HEK293 (cell line): Measurements from ENCODE around the gene FRMD5.
"Not testable (repeated sequence)": the region's sequence is repeated elsewhere in the genome, so short reads cannot be mapped to it uniquely, and the experiment has no call there.

ENCODE experiments used
- CTCF ChIA-PET: fragments of 350-600 bp; formaldehyde crosslinking; extraction: SDS; loops from one replicate; lab custom pipeline; 2021; ENCODE audit warnings: antibody characterized with exemption; lab: Yijun Ruan, JAX
- POLR2A ChIA-PET: fragments of 300-600 bp; formaldehyde crosslinking; extraction: SDS; loops from one replicate; lab custom pipeline; 2020; ENCODE audit warnings: antibody characterized with exemption, inconsistent platforms; lab: Yijun Ruan, JAX
- H3K27ac ChIP-seq: fragments of 200-500 bp; sonication (Bioruptor generic); 2 replicates; pipeline ENCODE4 v1.5.1; 2014; ENCODE audit warnings: low read depth, low read length, control low read depth, inconsistent platforms; ENCODE audit errors: extremely low read depth
- H3K36me3 ChIP-seq, 2 experiments: fragments of 200-500 bp in 1 of 2; sonication (Bioruptor generic) in 1 of 2; 1 replicate in 1 of 2; 2 replicates in 1 of 2; pipeline ENCODE4 v1.5.1; 2014 to 2017; ENCODE audit warnings: inconsistent platforms in 2 of 2, low read length in 2 of 2; ENCODE audit not compliant: control insufficient read depth in 2 of 2, insufficient read depth in 1 of 2
- H3K4me1 ChIP-seq: fragments of 200-500 bp; sonication (Bioruptor generic); 2 replicates; pipeline ENCODE4 v1.5.1; 2014; ENCODE audit warnings: mild to moderate bottlenecking, low read length, inconsistent platforms; ENCODE audit not compliant: control insufficient read depth, insufficient read depth
- H3K4me3 ChIP-seq: 2 replicates; pipeline ENCODE4 v1.5.1; 2011; ENCODE audit warnings: low read depth, mild to moderate bottlenecking, control low read depth, low read length, moderate library complexity
- H3K9me3 ChIP-seq: fragments of 200-500 bp; sonication (Bioruptor generic); 2 replicates; pipeline ENCODE4 v1.5.1; 2014; ENCODE audit warnings: low read depth, low read length, inconsistent platforms; ENCODE audit not compliant: control insufficient read depth, insufficient read depth
- HOXC10 ChIP-seq: sonication (generic); formaldehyde crosslinking; IDR thresholded peaks from 2 replicates; pipeline ENCODE4 v1.8.1; 2023; ENCODE audit warnings: mild to moderate bottlenecking, missing genetic modification reagents
- INSM2 ChIP-seq: fragments of 450-650 bp; formaldehyde crosslinking; IDR thresholded peaks from 2 replicates; pipeline ENCODE4 v1.5.1; 2016; ENCODE audit warnings: missing biosample characterization, missing genetic modification characterization
- OSR2 ChIP-seq: fragments of 450-650 bp; formaldehyde crosslinking; IDR thresholded peaks from 2 replicates; pipeline ENCODE4 v1.5.1; 2016; ENCODE audit warnings: missing biosample characterization, missing genetic modification characterization
- SALL2 ChIP-seq: fragments of 450-650 bp; formaldehyde crosslinking; IDR thresholded peaks from 2 replicates; pipeline ENCODE4 v1.5.0; 2017; ENCODE audit warnings: missing biosample characterization, mild to moderate bottlenecking, missing genetic modification characterization, borderline replicate concordance
- SP7 ChIP-seq: fragments of 450-650 bp; formaldehyde crosslinking; IDR thresholded peaks from 2 replicates; pipeline ENCODE4 v1.5.1; 2016; ENCODE audit warnings: missing biosample characterization, missing genetic modification characterization
- ZBTB20 ChIP-seq: fragments of 450-650 bp; formaldehyde crosslinking; IDR thresholded peaks from 2 replicates; pipeline ENCODE4 v1.5.1; 2016; ENCODE audit warnings: missing biosample characterization, missing genetic modification characterization
- ZBTB21 ChIP-seq: fragments of 450-650 bp; formaldehyde crosslinking; IDR thresholded peaks from 2 replicates; pipeline ENCODE4 v1.5.1; 2017; ENCODE audit warnings: missing biosample characterization, missing genetic modification characterization
- ZFHX2 ChIP-seq: fragments of 450-650 bp; formaldehyde crosslinking; conservative IDR thresholded peaks from 2 replicates; pipeline ENCODE4 v1.5.1; 2016; ENCODE audit warnings: missing biosample characterization, missing genetic modification characterization
- ZNF138 ChIP-seq: fragments of 450-650 bp; formaldehyde crosslinking; IDR thresholded peaks from 2 replicates; pipeline ENCODE4 v1.5.1; 2016; ENCODE audit warnings: missing biosample characterization, missing genetic modification characterization, borderline replicate concordance
- ZNF169 ChIP-seq: fragments of 450-650 bp; formaldehyde crosslinking; IDR thresholded peaks from 2 replicates; pipeline ENCODE4 v1.5.1; 2016; ENCODE audit warnings: missing biosample characterization, missing genetic modification characterization
- ZNF174 ChIP-seq: fragments of 450-650 bp; formaldehyde crosslinking; IDR thresholded peaks from 2 replicates; pipeline ENCODE4 v1.5.0; 2017; ENCODE audit warnings: missing biosample characterization, mild to moderate bottlenecking, missing genetic modification characterization
- ZNF184 ChIP-seq: fragments of 450-650 bp; IDR thresholded peaks from 2 replicates; pipeline ENCODE4 v1.5.1; 2018; ENCODE audit warnings: missing biosample characterization, mild to moderate bottlenecking, missing genetic modification characterization
- ZNF211 ChIP-seq: fragments of 450-650 bp; formaldehyde crosslinking; IDR thresholded peaks from 2 replicates; pipeline ENCODE4 v1.5.1; 2016; ENCODE audit warnings: low read depth, missing biosample characterization, missing genetic modification characterization
- ZNF280C ChIP-seq: fragments of 450-650 bp; formaldehyde crosslinking; IDR thresholded peaks from 2 replicates; pipeline ENCODE4 v1.5.1; 2016; ENCODE audit warnings: missing biosample characterization, missing genetic modification characterization
- ZNF335 ChIP-seq: fragments of 450-650 bp; formaldehyde crosslinking; conservative IDR thresholded peaks from 2 replicates; pipeline ENCODE4 v1.5.1; 2016; ENCODE audit warnings: missing biosample characterization, missing genetic modification characterization
- ZNF433 ChIP-seq: fragments of 450-650 bp; formaldehyde crosslinking; IDR thresholded peaks from 2 replicates; pipeline ENCODE4 v1.5.1; 2016; ENCODE audit warnings: missing biosample characterization, missing genetic modification characterization, low read depth
- ZNF521 ChIP-seq: fragments of 450-650 bp; formaldehyde crosslinking; IDR thresholded peaks from 2 replicates; pipeline ENCODE4 v1.5.1; 2017; ENCODE audit warnings: missing biosample characterization, mild to moderate bottlenecking, missing genetic modification characterization
- ZNF747 ChIP-seq: fragments of 450-650 bp; formaldehyde crosslinking; IDR thresholded peaks from 2 replicates; pipeline ENCODE4 v1.5.1; 2016; ENCODE audit warnings: missing biosample characterization, missing genetic modification characterization
- TF ChIP-seq, protein P1 (sequence below): fragments of 450-650 bp; formaldehyde crosslinking; IDR thresholded peaks from 2 replicates; pipeline ENCODE4 v1.5.1; 2016; ENCODE audit warnings: missing biosample characterization, missing genetic modification characterization
- TF ChIP-seq, protein P2 (sequence below): fragments of 450-650 bp; IDR thresholded peaks from 2 replicates; pipeline ENCODE4 v1.5.1; 2018; ENCODE audit warnings: missing biosample characterization, missing genetic modification characterization
- TF ChIP-seq, protein P3 (sequence below): fragments of 450-650 bp; formaldehyde crosslinking; IDR thresholded peaks from 2 replicates; pipeline ENCODE4 v1.5.1; 2017; ENCODE audit warnings: missing biosample characterization, missing genetic modification characterization
- TF ChIP-seq, protein P4 (sequence below): fragments of 450-650 bp; formaldehyde crosslinking; IDR thresholded peaks from 2 replicates; pipeline ENCODE4 v1.5.1; 2016; ENCODE audit warnings: missing biosample characterization, missing genetic modification characterization

FRMD5 gene

DNA sequence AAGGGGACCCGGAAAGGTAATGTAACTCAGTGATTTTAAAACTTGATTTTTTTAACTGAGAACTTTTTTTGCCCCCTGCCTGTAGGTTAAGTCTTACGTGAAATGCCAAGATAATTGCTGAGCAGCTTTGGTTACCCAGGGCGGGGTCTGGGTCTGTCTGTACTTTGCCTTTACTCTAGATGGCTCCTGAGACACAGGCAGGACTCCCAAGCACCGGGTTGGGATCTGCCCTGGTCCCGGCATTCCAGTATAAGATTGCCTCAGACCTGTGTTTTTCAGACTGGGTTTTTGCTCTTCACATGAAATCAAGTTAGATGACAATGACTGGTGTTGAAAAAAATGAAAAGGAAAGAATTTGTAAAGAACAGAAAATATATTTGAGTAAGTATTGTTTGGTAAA is 328.0 kb downstream of the FRMD5 start:
- TF ChIP-seq ZNF747 (tag by site-specific recombination) (no peak), ZNF184 (no peak), ZNF433 (tag by site-specific recombination) (no peak), ZNF280C (tag by site-specific recombination) (no peak), ZNF521 (tag by site-specific recombination) (no peak)
- TF ChIP-seq, protein P1, sequence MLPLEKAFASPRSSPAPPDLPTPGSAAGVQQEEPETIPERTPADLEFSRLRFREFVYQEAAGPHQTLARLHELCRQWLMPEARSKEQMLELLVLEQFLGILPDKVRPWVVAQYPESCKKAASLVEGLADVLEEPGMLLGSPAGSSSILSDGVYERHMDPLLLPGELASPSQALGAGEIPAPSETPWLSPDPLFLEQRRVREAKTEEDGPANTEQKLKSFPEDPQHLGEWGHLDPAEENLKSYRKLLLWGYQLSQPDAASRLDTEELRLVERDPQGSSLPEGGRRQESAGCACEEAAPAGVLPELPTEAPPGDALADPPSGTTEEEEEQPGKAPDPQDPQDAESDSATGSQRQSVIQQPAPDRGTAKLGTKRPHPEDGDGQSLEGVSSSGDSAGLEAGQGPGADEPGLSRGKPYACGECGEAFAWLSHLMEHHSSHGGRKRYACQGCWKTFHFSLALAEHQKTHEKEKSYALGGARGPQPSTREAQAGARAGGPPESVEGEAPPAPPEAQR (tag by site-specific recombination): no peak
- TF ChIP-seq, protein P2, sequence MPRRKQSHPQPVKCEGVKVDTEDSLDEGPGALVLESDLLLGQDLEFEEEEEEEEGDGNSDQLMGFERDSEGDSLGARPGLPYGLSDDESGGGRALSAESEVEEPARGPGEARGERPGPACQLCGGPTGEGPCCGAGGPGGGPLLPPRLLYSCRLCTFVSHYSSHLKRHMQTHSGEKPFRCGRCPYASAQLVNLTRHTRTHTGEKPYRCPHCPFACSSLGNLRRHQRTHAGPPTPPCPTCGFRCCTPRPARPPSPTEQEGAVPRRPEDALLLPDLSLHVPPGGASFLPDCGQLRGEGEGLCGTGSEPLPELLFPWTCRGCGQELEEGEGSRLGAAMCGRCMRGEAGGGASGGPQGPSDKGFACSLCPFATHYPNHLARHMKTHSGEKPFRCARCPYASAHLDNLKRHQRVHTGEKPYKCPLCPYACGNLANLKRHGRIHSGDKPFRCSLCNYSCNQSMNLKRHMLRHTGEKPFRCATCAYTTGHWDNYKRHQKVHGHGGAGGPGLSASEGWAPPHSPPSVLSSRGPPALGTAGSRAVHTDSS: no peak
- ChIA-PET CTCF (interaction anchor here (1.5 to 3.3 kb wide), 2 partner anchors 14 to 24 kb away, joined by 4 to 12 read pairs; no protein-coding TSS in a partner anchor), POLR2A (interaction anchor here (0.7 kb wide), 1 partner anchor 55 kb away, joined by 7 read pairs; no protein-coding TSS in a partner anchor)
- Histone ChIP-seq H3K9me3 (no peaks in the 10 kb centered on the region), H3K4me3 (no peak overlapping the region), H3K27ac (no peak overlapping the region), H3K36me3 (peaks cover 12 to 49% of the 10 kb centered on the region in 2 experiments), H3K4me1 (no peaks in the 10 kb centered on the region; the same call in 1 of the 2 replicates)

DNA sequence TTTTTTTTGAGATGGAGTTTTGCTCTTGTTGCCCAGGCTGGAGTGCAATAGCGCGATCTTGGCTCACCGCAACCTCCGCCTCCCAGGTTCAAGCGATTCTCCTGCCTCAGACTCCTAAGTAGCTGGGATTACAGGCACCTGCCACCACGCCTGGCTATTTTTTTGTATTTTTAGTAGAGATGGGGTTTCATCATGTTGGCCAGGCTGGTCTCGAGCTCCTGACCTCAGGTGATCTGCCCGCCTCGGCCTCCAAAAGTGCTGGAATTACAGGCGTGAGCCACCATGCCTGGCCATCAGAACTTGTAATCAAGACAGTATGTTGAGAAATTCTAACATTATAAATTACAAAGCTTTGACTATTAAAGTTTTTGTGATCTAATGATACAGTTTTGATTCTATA is 328.4 kb downstream of the FRMD5 start:
- ChIA-PET POLR2A (interaction anchor here (0.7 kb wide), 1 partner anchor 54 kb away, joined by 7 read pairs; no protein-coding TSS in a partner anchor), CTCF (interaction anchor here (3.3 kb wide), 1 partner anchor 15 kb away, joined by 12 read pairs; no protein-coding TSS in a partner anchor)
- H3K4me1 ChIP-seq, H3K9me3 ChIP-seq, H3K27ac ChIP-seq, H3K4me3 ChIP-seq: not testable (repeated sequence)
- H3K36me3 ChIP-seq: peaks cover 15 to 47% of the 10 kb centered on the region in 2 experiments

GRCh38 chr15:43859546-43859945 is 335.5 kb downstream of the FRMD5 start:
- no peaks in the 10 kb centered on the region for H3K9me3 ChIP-seq
- ChIA-PET CTCF (no interaction called here), POLR2A (no interaction called here)
- no peaks in the 10 kb centered on the region for H3K4me1 ChIP-seq
- H3K4me3 ChIP-seq: no peak overlapping the region
- TF ChIP-seq ZNF747 (tag by site-specific recombination) (no peak), ZNF138 (tag by site-specific recombination) (no peak), ZFHX2 (tag by site-specific recombination) (no peak), ZNF169 (tag by site-specific recombination) (no peak), SP7 (no peak), ZNF335 (tag by site-specific recombination) (no peak), ZNF174 (tag by site-specific recombination) (no peak), ZBTB20 (tag by site-specific recombination) (no peak), SALL2 (tag by site-specific recombination) (no peak), OSR2 (tag by site-specific recombination) (no peak), INSM2 (no peak), ZNF211 (tag by site-specific recombination) (no peak), ZBTB21 (tag by site-specific recombination) (no peak), HOXC10 (CRISPR knock-in tag) (no peak)
- TF ChIP-seq, protein P3, sequence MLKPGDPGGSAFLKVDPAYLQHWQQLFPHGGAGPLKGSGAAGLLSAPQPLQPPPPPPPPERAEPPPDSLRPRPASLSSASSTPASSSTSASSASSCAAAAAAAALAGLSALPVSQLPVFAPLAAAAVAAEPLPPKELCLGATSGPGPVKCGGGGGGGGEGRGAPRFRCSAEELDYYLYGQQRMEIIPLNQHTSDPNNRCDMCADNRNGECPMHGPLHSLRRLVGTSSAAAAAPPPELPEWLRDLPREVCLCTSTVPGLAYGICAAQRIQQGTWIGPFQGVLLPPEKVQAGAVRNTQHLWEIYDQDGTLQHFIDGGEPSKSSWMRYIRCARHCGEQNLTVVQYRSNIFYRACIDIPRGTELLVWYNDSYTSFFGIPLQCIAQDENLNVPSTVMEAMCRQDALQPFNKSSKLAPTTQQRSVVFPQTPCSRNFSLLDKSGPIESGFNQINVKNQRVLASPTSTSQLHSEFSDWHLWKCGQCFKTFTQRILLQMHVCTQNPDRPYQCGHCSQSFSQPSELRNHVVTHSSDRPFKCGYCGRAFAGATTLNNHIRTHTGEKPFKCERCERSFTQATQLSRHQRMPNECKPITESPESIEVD (tag by site-specific recombination): no peak
- TF ChIP-seq, protein P4, sequence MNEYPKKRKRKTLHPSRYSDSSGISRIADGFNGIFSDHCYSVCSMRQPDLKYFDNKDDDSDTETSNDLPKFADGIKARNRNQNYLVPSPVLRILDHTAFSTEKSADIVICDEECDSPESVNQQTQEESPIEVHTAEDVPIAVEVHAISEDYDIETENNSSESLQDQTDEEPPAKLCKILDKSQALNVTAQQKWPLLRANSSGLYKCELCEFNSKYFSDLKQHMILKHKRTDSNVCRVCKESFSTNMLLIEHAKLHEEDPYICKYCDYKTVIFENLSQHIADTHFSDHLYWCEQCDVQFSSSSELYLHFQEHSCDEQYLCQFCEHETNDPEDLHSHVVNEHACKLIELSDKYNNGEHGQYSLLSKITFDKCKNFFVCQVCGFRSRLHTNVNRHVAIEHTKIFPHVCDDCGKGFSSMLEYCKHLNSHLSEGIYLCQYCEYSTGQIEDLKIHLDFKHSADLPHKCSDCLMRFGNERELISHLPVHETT (tag by site-specific recombination): no peak
- no peak overlapping the region for H3K27ac ChIP-seq
- peaks cover 36 to 73% of the 10 kb centered on the region in 2 experiments for H3K36me3 ChIP-seq
